Peyer's patch (tissue), 4 donors: ENCODE measurements around the gene ACTR1B. TPM values are rescaled to one million over a fixed set of nuclear protein-coding genes. Genes with fewer than 3 reads are reported as not detected.
"Not testable (repeated sequence)": the region's sequence is repeated elsewhere in the genome, so short reads cannot be mapped to it uniquely, and the experiment has no call there.

Source experiments
- DNase-seq, 3 donors: peaks; one replicate each; pipeline ENCODE4 v3.0.0-alpha.2; 2017 to 2019
- H3K27ac ChIP-seq, 4 donors: fragments of 200-600 bp; sonication (generic); one replicate each; pipeline ENCODE4 v1.5.1; 2016 to 2019
- H3K27me3 ChIP-seq, 2 donors: fragments of 200-600 bp; sonication (generic); one replicate each; pipeline ENCODE4 v1.5.1; 2019
- H3K36me3 ChIP-seq, 3 donors: fragments of 200-600 bp; sonication (generic); one replicate each; pipeline ENCODE4 v1.5.1; 2016 to 2019
- H3K4me1 ChIP-seq, 4 donors: fragments of 200-600 bp; sonication (generic); one replicate each; pipeline ENCODE4 v1.5.1; 2016 to 2019
- H3K4me3 ChIP-seq, 4 donors: fragments of 200-600 bp; sonication (generic); 1 replicate in 3 of 4; 2 replicates in 1 of 4; pipeline ENCODE4 v1.5.1; 2016 to 2019; ENCODE audit warnings: mild to moderate bottlenecking in 1 of 4
- H3K9me3 ChIP-seq, 4 donors: fragments of 200-600 bp; sonication (generic); one replicate each; pipeline ENCODE4 v1.5.1; 2016 to 2019; ENCODE audit warnings: mild to moderate bottlenecking in 1 of 4
- CTCF ChIP-seq, 6 experiments: fragments of 450-650 bp in 4 of 6; fragments of 200-600 bp in 2 of 6; sonication (generic) in 1 of 6; IDR thresholded peaks; one replicate each; pipeline ENCODE4 v1.5.1; 2017 to 2019; ENCODE audit warnings: antibody characterized with exemption in 6 of 6, mild to moderate bottlenecking in 3 of 6, moderate library complexity in 1 of 6
- POLR2A ChIP-seq, 2 donors: fragments of 450-650 bp; IDR thresholded peaks; one replicate each; pipeline ENCODE4 v1.5.1; 2017; ENCODE audit warnings: antibody characterized with exemption in 2 of 2, mild to moderate bottlenecking in 2 of 2, moderate library complexity in 2 of 2
- total RNA-seq, 4 donors: library from RNA; depleted of rRNA; stranded (reverse); fragments of >200 nt; gene quantifications; one replicate each; pipeline ENCODE4 v1.1.0, GENCODE V29; 2016

ACTR1B gene
- 100 to 1,000 TPM in 1 of 4 donors, 10 to 100 TPM in 3; 64.3 to 151 (median 89.1) TPM for total RNA-seq

- TF ChIP-seq POLR2A (IDR thresholded peaks at IDR 0.05) (peak; percentile 84 to 97), CTCF (IDR thresholded peaks at IDR 0.05) (peak; percentile 12 to 72 (median 51))
- peaks cover 0 to 11% (median 0%) of the 10 kb centered on the region in 3 donors for H3K36me3 ChIP-seq
- peak within 1 kb of the TSS; percentile 93 to 100 (median 96) for H3K27ac ChIP-seq
- no peaks in the 10 kb centered on the region for H3K27me3 ChIP-seq
- peaks cover 0 to 32% (median 11%) of the 10 kb centered on the region in 4 donors for H3K4me1 ChIP-seq
- DNase-seq: peak; percentile 97 to 99 (median 98)
- H3K9me3 ChIP-seq: no peaks in the 10 kb centered on the region
- peak within 1 kb of the TSS; percentile 65 to 97 (median 84) for H3K4me3 ChIP-seq
These were observed at the start of gene ACTR1B for GRCh38 chr2:97663962-97664635. ACTR1B (minus strand) TSS chr2:97664044; CDS start chr2:97663890, 154 bp downstream.

- no peaks in the 10 kb centered on the region for H3K9me3 ChIP-seq
- DNase-seq: peak in 1 of 3 donors; percentile 48
- TF ChIP-seq CTCF (IDR thresholded peaks at IDR 0.05) (no peak), POLR2A (IDR thresholded peaks at IDR 0.05) (no peak)
- H3K27ac ChIP-seq: peak overlapping the region; percentile 45 to 79 (median 68)
- peak overlapping the region in 2 of 4 donors; percentile 18 to 44 for H3K4me3 ChIP-seq
- no peaks in the 10 kb centered on the region for H3K36me3 ChIP-seq
- peaks cover 0 to 5% (median 0%) of the 10 kb centered on the region in 4 donors for H3K4me1 ChIP-seq
- no peaks in the 10 kb centered on the region for H3K27me3 ChIP-seq
These were observed 49.0 kb upstream of the ACTR1B start for GRCh38 chr2:97712693-97713295.

DNA sequence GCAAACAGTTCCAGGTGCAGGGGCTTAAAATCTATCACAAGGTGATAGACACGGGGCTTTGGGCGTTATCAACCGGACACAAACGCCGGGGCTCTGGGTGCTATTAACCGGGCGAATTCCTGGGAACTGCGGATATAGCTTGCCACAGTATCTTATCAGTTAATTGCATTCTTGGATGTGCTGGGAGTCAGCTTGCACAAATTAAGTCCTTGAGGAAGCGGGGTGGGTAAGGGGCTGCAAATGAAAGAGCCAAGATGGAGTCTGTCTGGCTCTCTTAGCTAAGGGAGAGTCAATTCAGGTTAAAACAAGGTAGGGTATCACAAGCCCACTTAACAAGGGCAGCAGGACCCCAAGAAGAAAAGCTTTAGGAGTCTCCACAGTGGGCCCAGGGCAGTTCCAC, 48.3 kb upstream of the ACTR1B start:
- H3K4me1 ChIP-seq: peaks cover 0 to 11% (median 0%) of the 10 kb centered on the region in 4 donors
- H3K36me3 ChIP-seq, H3K27me3 ChIP-seq, H3K9me3 ChIP-seq, H3K4me3 ChIP-seq, DNase-seq: not testable (repeated sequence)
- H3K27ac ChIP-seq: peak overlapping the region in 2 of 4 donors; percentile 75 to 79

DNA sequence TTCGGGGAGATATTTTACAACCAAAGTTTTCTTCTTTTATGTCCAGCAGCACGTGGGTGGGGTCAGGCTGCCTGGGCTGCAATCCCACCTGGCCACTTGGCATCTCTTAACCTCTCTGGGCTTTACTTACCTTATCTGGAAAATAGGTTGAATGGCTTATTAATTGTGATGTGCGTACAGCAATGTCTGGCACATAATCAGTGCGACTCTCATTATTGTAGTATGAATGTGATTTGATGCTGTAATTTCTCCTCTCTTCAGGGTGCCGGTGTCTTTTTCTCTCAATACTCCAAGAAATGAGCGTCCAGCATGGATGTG, 47.5 kb upstream of the ACTR1B start:
- TF ChIP-seq CTCF (IDR thresholded peaks at IDR 0.05): no peak
- TF ChIP-seq POLR2A (IDR thresholded peaks at IDR 0.05): no peak
- no peak for DNase-seq
- peaks cover 0 to 12% (median 0%) of the 10 kb centered on the region in 4 donors for H3K4me1 ChIP-seq
- H3K9me3 ChIP-seq: no peaks in the 10 kb centered on the region
- no peaks in the 10 kb centered on the region for H3K36me3 ChIP-seq
- H3K27ac ChIP-seq: no peak overlapping the region
- H3K4me3 ChIP-seq: no peak overlapping the region
- H3K27me3 ChIP-seq: no peaks in the 10 kb centered on the region

GRCh38 chr2:97708608-97709007, 44.8 kb upstream of the ACTR1B start:
- H3K4me3 ChIP-seq: no peak overlapping the region
- DNase-seq: peak in 1 of 3 donors; percentile 15
- TF ChIP-seq CTCF (IDR thresholded peaks at IDR 0.05) (no peak), POLR2A (IDR thresholded peaks at IDR 0.05) (no peak)

GRCh38 chr2:97708048-97708380, 44.2 kb upstream of the ACTR1B start:
- Histone ChIP-seq H3K27ac (no peak overlapping the region), H3K27me3 (no peaks in the 10 kb centered on the region), H3K36me3 (no peaks in the 10 kb centered on the region), H3K4me1 (peaks cover 0 to 12% (median 0%) of the 10 kb centered on the region in 4 donors), H3K4me3 (no peak overlapping the region), H3K9me3 (no peaks in the 10 kb centered on the region)
- no peak for TF ChIP-seq CTCF (IDR thresholded peaks at IDR 0.05)
- no peak for TF ChIP-seq POLR2A (IDR thresholded peaks at IDR 0.05)
- DNase-seq: peak in 2 of 3 donors; percentile 29 to 41

More at GRCh38 chr2:97708608-97709007, 44.8 kb upstream of the ACTR1B start:
- peaks cover 0 to 12% (median 0%) of the 10 kb centered on the region in 4 donors for H3K4me1 ChIP-seq
- no peak overlapping the region for H3K27ac ChIP-seq
- no peaks in the 10 kb centered on the region for H3K27me3 ChIP-seq
- no peaks in the 10 kb centered on the region for H3K9me3 ChIP-seq
- no peaks in the 10 kb centered on the region for H3K36me3 ChIP-seq
